Panc1 (cell line): ENCODE measurements around the gene RTL5.

Experiments used
- CTCF ChIP-seq: fragments of 450-650 bp; IDR thresholded peaks from 2 replicates; pipeline ENCODE4 v1.5.1; 2017; ENCODE audit warnings: mild to moderate bottlenecking
- POLR2AphosphoS5 ChIP-seq: IDR thresholded peaks from 2 replicates; pipeline ENCODE4 v1.6.1; 2012; ENCODE audit warnings: mild to moderate bottlenecking, low read depth, low read length, moderate library complexity
- TCF7L2 ChIP-seq: IDR thresholded peaks from 2 replicates; pipeline ENCODE4 v1.6.1; 2011; ENCODE audit warnings: mild to moderate bottlenecking, low read depth, low read length, inconsistent platforms

- TF ChIP-seq CTCF (no peak), TCF7L2 (no peak), POLR2AphosphoS5 (no peak)
Measured at GRCh38 chrX:72089254-72089653, 42.5 kb downstream of the RTL5 start.
